Activated naive CD4-positive, alpha-beta T cell treated with anti-CD3 and anti-CD28 coated beads for 36 hours (primary cell): ENCODE data around the gene ZNF91. TPM values are rescaled to one million over a fixed set of nuclear protein-coding genes. Genes with fewer than 3 reads are reported as not detected.
"Not testable (repeated sequence)": the region's sequence is repeated elsewhere in the genome, so short reads cannot be mapped to it uniquely, and the experiment has no call there.

Source experiments
- CTCF ChIA-PET: fragments of 350-600 bp; sonication (Branson Sonifier 250); formaldehyde crosslinking; loops from one replicate; lab custom pipeline; 2021; ENCODE audit warnings: antibody characterized with exemption; lab: Charles Lee
- DNase-seq: peaks from one replicate; pipeline ENCODE4 v3.0.0-alpha.2; 2020
- H3K27ac Mint-ChIP-seq: one replicate; pipeline ENCODE4 v1.8.0; 2021; ENCODE audit warnings: mild to moderate bottlenecking, mixed read lengths
- H3K27me3 Mint-ChIP-seq: one replicate; pipeline ENCODE4 v1.8.0; 2021; ENCODE audit warnings: low read depth, mixed read lengths
- H3K36me3 Mint-ChIP-seq: one replicate; pipeline ENCODE4 v1.8.0; 2021; ENCODE audit warnings: low read depth, mixed read lengths
- H3K4me1 Mint-ChIP-seq: one replicate; pipeline ENCODE4 v1.8.0; 2021; ENCODE audit warnings: low read depth, mixed read lengths
- H3K4me3 Mint-ChIP-seq: one replicate; pipeline ENCODE4 v1.8.0; 2021; ENCODE audit warnings: mild to moderate bottlenecking, moderate library complexity, mixed read lengths
- H3K9me3 Mint-ChIP-seq: one replicate; pipeline ENCODE4 v1.8.0; 2021; ENCODE audit warnings: mixed read lengths
- intact Hi-C: fragments of 100-400 bp; cut with micrococcal nuclease; formaldehyde crosslinking; loops from one replicate; pipeline ENCODE4 v1.15.1; 2023
- total RNA-seq, 2 experiments: library from RNA; stranded (reverse); gene quantifications; one replicate each; pipeline ENCODE4 v1.2.3, GENCODE V29; 2021

The ZNF91 gene
- total RNA-seq, 2 experiments from 2014 or later = 33.7 to 36.3 TPM

- Mint-ChIP-seq H3K36me3 (peaks cover 73% of the 10 kb centered on the region), H3K9me3 (peaks cover 57% of the 10 kb centered on the region)
- intact Hi-C loops = loop anchor here (10.0 kb wide), 1 partner anchor 137 kb away; no protein-coding TSS in a partner anchor
- not testable (repeated sequence) for H3K27me3 Mint-ChIP-seq, DNase-seq, H3K27ac Mint-ChIP-seq, H3K4me1 Mint-ChIP-seq, H3K4me3 Mint-ChIP-seq
- CTCF ChIA-PET = interaction anchor here (1.1 kb wide), 1 partner anchor 31 kb away, joined by 3 read pairs; no protein-coding TSS in a partner anchor
These were observed 33.4 kb downstream of the ZNF91 start for GRCh38 chr19:23361843-23362242.

DNA sequence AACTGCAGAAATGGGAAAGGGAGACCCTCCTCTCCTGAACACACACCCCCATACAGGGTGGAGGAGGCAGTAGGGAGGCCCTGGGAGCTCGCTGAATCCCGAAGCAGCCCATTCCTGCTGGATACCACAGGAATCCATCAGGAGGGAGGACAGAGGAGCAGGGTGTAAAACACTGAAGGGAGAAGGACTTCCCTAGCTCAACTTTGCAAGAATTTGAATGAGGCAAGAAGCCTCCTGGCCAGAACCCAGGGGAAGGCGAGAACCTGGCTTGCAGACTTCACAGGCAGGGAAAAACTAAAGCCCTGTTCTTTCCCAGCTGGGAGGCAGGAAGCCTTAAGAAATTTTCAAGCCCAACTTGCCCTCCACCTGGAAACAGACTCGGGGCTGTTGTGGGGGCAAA, 43.5 kb downstream of the ZNF91 start:
- Mint-ChIP-seq H3K36me3 (peaks cover 96% of the 10 kb centered on the region), H3K4me1 (peaks cover 6% of the 10 kb centered on the region), H3K4me3 (no peak overlapping the region), H3K9me3 (peaks cover 84% of the 10 kb centered on the region), H3K27ac (no peak overlapping the region), H3K27me3 (no peaks in the 10 kb centered on the region)
- DNase-seq = no peak
- CTCF ChIA-PET = no interaction called here
- intact Hi-C loops = no loop called here

- no peak for DNase-seq
- Mint-ChIP-seq H3K9me3 (peaks cover 76% of the 10 kb centered on the region), H3K27me3 (no peaks in the 10 kb centered on the region), H3K27ac (no peak overlapping the region), H3K4me3 (no peak overlapping the region), H3K4me1 (no peaks in the 10 kb centered on the region), H3K36me3 (peaks cover 95% of the 10 kb centered on the region)
- CTCF ChIA-PET = no interaction called here
- intact Hi-C loops = no loop called here
These were observed 48.6 kb downstream of the ZNF91 start for GRCh38 chr19:23346696-23347095.

- Mint-ChIP-seq H3K36me3 (peaks cover 88% of the 10 kb centered on the region), H3K9me3 (peaks cover 73% of the 10 kb centered on the region), H3K4me3 (no peak overlapping the region), H3K27me3 (no peaks in the 10 kb centered on the region), H3K4me1 (no peaks in the 10 kb centered on the region), H3K27ac (no peak overlapping the region)
- intact Hi-C loops = no loop called here
- no peak for DNase-seq
- CTCF ChIA-PET = no interaction called here
These were observed 49.4 kb downstream of the ZNF91 start for GRCh38 chr19:23345838-23346237.

DNA sequence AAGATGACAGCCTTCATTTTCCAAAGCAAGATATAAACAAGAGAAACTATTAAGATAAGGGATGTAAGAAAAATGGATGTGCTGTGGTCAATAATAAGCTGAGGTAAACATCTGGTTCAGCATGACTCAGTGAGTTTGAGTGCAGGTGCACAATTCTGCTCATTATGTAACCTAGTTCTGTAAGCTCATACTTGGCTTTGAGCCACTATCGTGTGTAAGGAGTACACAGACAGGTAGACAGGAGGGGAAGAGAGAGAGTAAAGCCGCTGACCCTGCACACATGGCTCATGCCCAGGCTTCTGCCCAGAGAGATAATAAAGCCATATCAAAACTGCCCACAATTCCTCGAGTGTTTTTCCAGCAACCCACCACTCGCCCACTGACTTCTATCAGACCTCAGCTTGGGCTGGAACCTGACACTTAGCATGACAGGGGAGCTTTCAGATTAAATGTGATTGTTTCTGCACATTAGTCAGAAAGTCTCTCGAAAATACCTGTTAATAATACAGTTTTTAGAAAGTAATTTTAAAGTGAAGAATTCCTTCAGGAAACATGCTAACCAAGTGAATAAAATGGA, 51.7 kb downstream of the ZNF91 start:
- Mint-ChIP-seq H3K27me3 (no peaks in the 10 kb centered on the region), H3K4me1 (no peaks in the 10 kb centered on the region), H3K27ac (no peak overlapping the region), H3K9me3 (peaks cover 65% of the 10 kb centered on the region), H3K36me3 (peaks cover 85% of the 10 kb centered on the region), H3K4me3 (no peak overlapping the region)
- CTCF ChIA-PET = no interaction called here
- no peak for DNase-seq
- intact Hi-C loops = no loop called here

GRCh38 chr19:23328211-23328610, 67.1 kb downstream of the ZNF91 start:
- DNase-seq = no peak
- peaks cover 49% of the 10 kb centered on the region for H3K36me3 Mint-ChIP-seq
- no peak overlapping the region for H3K4me3 Mint-ChIP-seq
- no peak overlapping the region for H3K27ac Mint-ChIP-seq
- peaks cover 67% of the 10 kb centered on the region for H3K9me3 Mint-ChIP-seq
- H3K4me1 Mint-ChIP-seq = no peaks in the 10 kb centered on the region
- CTCF ChIA-PET = no interaction called here
- intact Hi-C loops = no loop called here
- no peaks in the 10 kb centered on the region for H3K27me3 Mint-ChIP-seq

DNA sequence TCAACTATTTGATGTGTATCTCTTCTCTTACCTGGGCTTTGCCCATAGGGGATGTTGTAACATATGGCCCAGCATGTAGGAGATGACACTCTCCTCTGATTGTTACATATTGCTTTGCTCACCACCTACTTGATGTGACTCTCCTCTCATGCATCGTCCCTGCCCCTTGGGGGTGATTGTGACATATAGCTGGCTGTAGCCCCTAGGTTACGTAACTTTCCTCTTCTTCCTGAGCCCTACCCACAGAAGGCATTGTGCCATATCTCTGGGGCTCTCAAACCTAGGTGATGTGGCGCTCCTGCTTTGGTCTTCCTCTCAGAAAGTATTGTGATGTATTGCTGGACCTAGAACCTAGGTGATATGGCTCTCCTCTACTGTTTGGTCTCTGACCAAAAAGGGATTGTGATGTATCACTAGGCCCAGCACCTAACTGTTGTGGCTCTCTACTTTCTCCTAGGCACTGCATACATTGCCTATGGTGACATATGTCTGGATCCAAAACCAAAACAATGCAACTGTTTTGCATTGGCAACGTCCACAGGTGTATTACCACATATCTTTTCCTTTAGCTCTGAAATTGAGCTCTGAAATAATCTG, 73.2 kb downstream of the ZNF91 start:
- H3K27ac Mint-ChIP-seq = no peak overlapping the region
- H3K4me1 Mint-ChIP-seq = no peaks in the 10 kb centered on the region
- intact Hi-C loops = no loop called here
- no peak overlapping the region for H3K4me3 Mint-ChIP-seq
- no peaks in the 10 kb centered on the region for H3K27me3 Mint-ChIP-seq
- H3K9me3 Mint-ChIP-seq = peaks cover 52% of the 10 kb centered on the region
- CTCF ChIA-PET = no interaction called here
- no peak for DNase-seq
- peaks cover 9% of the 10 kb centered on the region for H3K36me3 Mint-ChIP-seq

- DNase-seq, H3K36me3 Mint-ChIP-seq, H3K27me3 Mint-ChIP-seq, intact Hi-C loops, H3K4me1 Mint-ChIP-seq, H3K27ac Mint-ChIP-seq, H3K4me3 Mint-ChIP-seq: not testable (repeated sequence)
- peaks cover 52% of the 10 kb centered on the region for H3K9me3 Mint-ChIP-seq
- CTCF ChIA-PET = interaction anchor here (0.6 kb wide), 1 partner anchor 52 kb away, joined by 3 read pairs; no protein-coding TSS in a partner anchor
These were observed 73.9 kb downstream of the ZNF91 start for GRCh38 chr19:23321403-23321802.

DNA sequence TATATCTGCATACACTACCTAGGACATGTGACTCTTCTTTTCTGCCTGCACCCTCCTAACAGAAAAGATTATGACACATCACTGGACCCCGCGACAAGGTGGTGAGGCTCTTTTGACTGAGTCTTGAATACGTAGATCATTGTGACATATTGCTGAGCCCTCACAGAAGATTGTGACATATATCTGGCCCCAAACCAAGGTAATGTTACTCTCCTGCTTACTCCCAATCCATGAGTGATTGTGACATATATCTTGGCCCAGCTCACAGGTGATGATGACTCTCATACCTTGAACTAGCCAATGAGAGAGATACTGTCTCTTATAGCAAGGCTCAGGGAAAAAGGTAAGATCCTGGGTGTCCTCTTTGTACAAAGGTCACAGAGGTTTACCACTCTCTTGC, 75.7 kb downstream of the ZNF91 start:
- H3K4me3 Mint-ChIP-seq, H3K36me3 Mint-ChIP-seq, CTCF ChIA-PET, H3K4me1 Mint-ChIP-seq, DNase-seq, H3K27ac Mint-ChIP-seq, intact Hi-C loops, H3K27me3 Mint-ChIP-seq: not testable (repeated sequence)
- peaks cover 41% of the 10 kb centered on the region for H3K9me3 Mint-ChIP-seq

GRCh38 chr19:23318941-23319340, 76.3 kb downstream of the ZNF91 start:
- H3K4me1 Mint-ChIP-seq, H3K4me3 Mint-ChIP-seq, intact Hi-C loops, H3K27ac Mint-ChIP-seq, H3K36me3 Mint-ChIP-seq, DNase-seq, CTCF ChIA-PET, H3K27me3 Mint-ChIP-seq: not testable (repeated sequence)
- H3K9me3 Mint-ChIP-seq = peaks cover 37% of the 10 kb centered on the region

DNA sequence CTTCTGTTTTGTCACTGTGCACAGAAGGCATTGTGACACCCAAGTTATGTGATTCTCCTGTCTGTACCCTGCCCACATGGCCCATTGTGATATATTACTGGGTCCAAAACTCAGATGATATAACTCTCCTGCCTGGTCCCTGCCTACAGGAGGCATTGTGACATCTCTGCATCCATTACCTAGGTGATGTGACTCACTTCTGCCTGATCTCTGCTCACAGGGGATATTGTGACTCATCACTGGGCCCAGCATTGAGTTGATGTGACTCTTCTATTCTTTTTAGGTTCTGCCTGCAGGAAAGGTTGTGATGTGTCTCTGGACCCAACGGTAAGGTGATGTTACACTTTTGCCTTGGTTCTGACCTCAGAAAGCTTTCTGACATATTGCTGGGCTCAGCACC, 77.1 kb downstream of the ZNF91 start:
- no peak overlapping the region for H3K27ac Mint-ChIP-seq
- no peaks in the 10 kb centered on the region for H3K4me1 Mint-ChIP-seq
- no peaks in the 10 kb centered on the region for H3K36me3 Mint-ChIP-seq
- H3K27me3 Mint-ChIP-seq = no peaks in the 10 kb centered on the region
- DNase-seq = peak; percentile 33
- H3K4me3 Mint-ChIP-seq = no peak overlapping the region
- peaks cover 29% of the 10 kb centered on the region for H3K9me3 Mint-ChIP-seq
- intact Hi-C loops = no loop called here
- CTCF ChIA-PET = no interaction called here

DNA sequence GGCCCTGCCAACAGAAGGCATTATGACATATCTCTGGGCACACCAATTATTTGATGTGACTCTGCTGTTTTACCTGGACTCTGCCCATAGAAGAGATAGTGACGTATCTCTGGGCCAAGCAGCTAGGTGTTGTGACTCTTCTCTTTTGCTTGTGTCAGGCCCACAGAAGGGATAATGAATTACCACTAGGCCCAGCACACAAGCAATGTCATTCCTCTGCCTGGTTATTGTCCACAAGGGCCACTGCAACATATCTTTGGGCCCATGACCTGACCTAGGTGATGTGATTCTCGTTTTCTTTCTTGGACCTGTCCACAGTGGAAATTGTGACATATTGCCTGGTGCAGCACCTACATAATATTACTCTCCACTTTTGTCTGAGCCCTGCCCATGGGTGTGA, 80.0 kb downstream of the ZNF91 start:
- H3K9me3 Mint-ChIP-seq = peaks cover 16% of the 10 kb centered on the region
- H3K4me3 Mint-ChIP-seq = no peak overlapping the region
- no peaks in the 10 kb centered on the region for H3K27me3 Mint-ChIP-seq
- no peaks in the 10 kb centered on the region for H3K36me3 Mint-ChIP-seq
- intact Hi-C loops = no loop called here
- H3K4me1 Mint-ChIP-seq = no peaks in the 10 kb centered on the region
- CTCF ChIA-PET = no interaction called here
- DNase-seq = no peak
- no peak overlapping the region for H3K27ac Mint-ChIP-seq

DNA sequence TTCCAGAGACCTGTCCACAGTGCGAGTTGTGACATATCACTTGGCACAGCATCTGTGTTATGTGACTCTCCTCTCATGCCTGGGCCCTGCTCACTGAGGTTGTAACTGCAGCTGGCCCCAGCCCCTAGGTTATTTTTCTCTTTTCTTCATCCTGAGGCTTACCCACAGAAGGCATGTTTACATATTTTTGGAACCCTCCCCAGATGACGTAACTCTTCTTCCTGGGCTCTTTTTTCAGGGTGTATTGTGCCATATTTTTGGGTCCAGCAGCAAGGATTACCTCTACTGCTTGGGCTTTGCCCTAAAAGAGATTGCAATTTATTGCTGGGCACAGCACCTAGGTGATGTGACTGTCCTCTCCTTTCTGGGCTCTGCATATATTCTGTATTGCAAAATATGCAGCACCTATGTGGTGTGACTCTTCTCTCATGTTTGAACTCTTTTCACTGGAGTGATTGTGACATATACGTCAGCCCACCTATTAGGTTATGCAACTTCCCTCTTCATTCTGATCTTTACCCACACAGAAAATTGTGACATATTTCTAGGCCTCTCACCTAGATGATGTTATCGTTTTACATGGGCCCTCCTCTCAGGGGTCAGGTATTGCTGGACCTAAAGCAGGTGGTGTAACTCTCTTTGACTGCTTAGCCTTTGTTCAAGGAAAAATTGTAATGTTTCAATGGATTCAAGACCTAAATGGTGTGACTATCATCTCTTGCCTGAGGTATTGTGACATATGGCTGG, 80.6 kb downstream of the ZNF91 start:
- DNase-seq = no peak
- Mint-ChIP-seq H3K4me1 (no peaks in the 10 kb centered on the region), H3K27ac (no peak overlapping the region), H3K4me3 (no peak overlapping the region), H3K27me3 (no peaks in the 10 kb centered on the region), H3K9me3 (peaks cover 13% of the 10 kb centered on the region), H3K36me3 (no peaks in the 10 kb centered on the region)
- intact Hi-C loops = no loop called here
- CTCF ChIA-PET = no interaction called here
